ENCODE results near the gene QTRT2.

QTRT2 gene

GRCh38 chr3:114079761-114080160, 23.2 kb downstream of the QTRT2 start:
- no peak for DNase-seq

GRCh38 chr3:114080201-114080600, 23.7 kb downstream of the QTRT2 start:
- DNase-seq: no peak

GRCh38 chr3:114081037-114081436, 24.5 kb downstream of the QTRT2 start:
- DNase-seq: no peak

GRCh38 chr3:114083112-114083511, 26.6 kb downstream of the QTRT2 start:
- DNase-seq: no peak

- no peak for DNase-seq
These were observed 29.8 kb downstream of the QTRT2 start for GRCh38 chr3:114086356-114086755.

- DNase-seq: no peak
These were observed 33.1 kb downstream of the QTRT2 start for GRCh38 chr3:114089675-114090074.

GRCh38 chr3:114092151-114093015, 35.8 kb downstream of the QTRT2 start:
- no peak for DNase-seq

- DNase-seq: no peak
These were observed 36.5 kb downstream of the QTRT2 start for GRCh38 chr3:114093016-114093380.

- DNase-seq: no peak
These were observed 37.1 kb downstream of the QTRT2 start for GRCh38 chr3:114093596-114093995.

- DNase-seq: no peak
These were observed 39.3 kb downstream of the QTRT2 start for GRCh38 chr3:114095796-114096195.

GRCh38 chr3:114101101-114101500, 44.6 kb downstream of the QTRT2 start:
- no peak for DNase-seq

GRCh38 chr3:114103181-114103580, 46.6 kb downstream of the QTRT2 start:
- DNase-seq: no peak

- no peak for DNase-seq
These were observed 47.3 kb downstream of the QTRT2 start for GRCh38 chr3:114103858-114104257.

- no peak for DNase-seq
These were observed 47.9 kb downstream of the QTRT2 start for GRCh38 chr3:114104414-114104813.

- DNase-seq: no peak
These were observed 51.6 kb downstream of the QTRT2 start for GRCh38 chr3:114108137-114108536.

- DNase-seq: no peak
These were observed 53.9 kb downstream of the QTRT2 start for GRCh38 chr3:114110439-114110838.

- DNase-seq: no peak
These were observed 54.7 kb downstream of the QTRT2 start for GRCh38 chr3:114111060-114111770.

- DNase-seq: no peak
These were observed 56.2 kb downstream of the QTRT2 start for GRCh38 chr3:114112696-114113095.

- DNase-seq: no peak
These were observed 58.2 kb downstream of the QTRT2 start for GRCh38 chr3:114114719-114115118.

- no peak for DNase-seq
These were observed 58.6 kb downstream of the QTRT2 start for GRCh38 chr3:114115143-114115542.

- DNase-seq: no peak
These were observed 63.2 kb downstream of the QTRT2 start for GRCh38 chr3:114119776-114120175.

- no peak for DNase-seq
These were observed 63.7 kb downstream of the QTRT2 start for GRCh38 chr3:114120211-114120610.

GRCh38 chr3:114122027-114122709, 65.6 kb downstream of the QTRT2 start:
- no peak for DNase-seq

GRCh38 chr3:114126461-114126860, 69.9 kb downstream of the QTRT2 start:
- DNase-seq: no peak
